Parietal lobe (tissue), 1 donor: ENCODE results near the gene LIPK. TPM values are rescaled to one million over a fixed set of nuclear protein-coding genes. Genes with fewer than 3 reads are reported as not detected.

Experiments
- total RNA-seq: library from RNA; depleted of rRNA; stranded (reverse); fragments of >200 nt; gene quantifications from one replicate; pipeline ENCODE4 v1.2.3, GENCODE V29; 2014

Gene LIPK
- total RNA-seq = not detected

GRCh38 chr10:88705958-88706357, at the start of gene LIPK:
LIPK (plus strand) TSS chr10:88706249; CDS start chr10:88724544, 18,295 bp downstream.

GRCh38 chr10:88664142-88664541, 41.9 kb upstream of the LIPK start, which contains the start of gene LIPF:
LIPF (plus strand) TSS chr10:88664442; CDS start chr10:88667298, 2,856 bp downstream.

GRCh38 chr10:88759366-88760101, 53.5 kb downstream of the LIPK start, which contains the start of gene LIPN:
LIPN (plus strand) TSS chr10:88760020; CDS start chr10:88761406, 1,386 bp downstream.

Other genes starting within 250 kb of the LIPK start
- 8.1 TPM for gene RNLS, start 122.9 kb upstream of the LIPK start, total RNA-seq
- gene LIPJ, start 119.5 kb upstream of the LIPK start, total RNA-seq = 3.8 TPM
- gene LIPF, start 41.8 kb upstream of the LIPK start, total RNA-seq = not detected
- gene LIPN, start 53.8 kb downstream of the LIPK start, total RNA-seq = not detected
- not detected for gene LIPM, start 96.5 kb downstream of the LIPK start, total RNA-seq
- gene ANKRD22, start 145.6 kb downstream of the LIPK start, total RNA-seq = not detected
- 15.0 TPM for gene STAMBPL1, start 174.0 kb downstream of the LIPK start, total RNA-seq
- 4.7 TPM for gene ACTA2, start 246.5 kb downstream of the LIPK start, total RNA-seq